K562 (cell line): ENCODE measurements around the gene ACBD5. TPM values are rescaled to one million over a fixed set of nuclear protein-coding genes. Genes with fewer than 3 reads are reported as not detected.
A peak's percentile ranks its signal among the peaks of the same experiment; 100 is the strongest.

Experiments used
- ATF4 ChIP-seq: fragments of 450-650 bp; formaldehyde crosslinking; IDR thresholded peaks from 2 replicates; pipeline ENCODE4 v1.4.0; 2022; ENCODE audit warnings: mild to moderate bottlenecking, moderate library complexity
- CBX1 ChIP-seq: sonication (generic); IDR thresholded peaks from 2 replicates; pipeline ENCODE4 v1.6.1; 2016; ENCODE audit warnings: antibody characterized with exemption, low read depth, mild to moderate bottlenecking
- CHAMP1 ChIP-seq: fragments of 450-650 bp; IDR thresholded peaks from 2 replicates; pipeline ENCODE4 v1.6.1; 2016; ENCODE audit warnings: mild to moderate bottlenecking
- DLX4 ChIP-seq: fragments of 250-450 bp; sonication (Bioruptor Pico); IDR thresholded peaks from 2 replicates; pipeline ENCODE4 v1.6.1; 2021; ENCODE audit warnings: mild to moderate bottlenecking
- GATA2 ChIP-seq: sonication (generic); formaldehyde crosslinking; IDR thresholded peaks from 2 replicates; pipeline ENCODE4 v1.4.0; 2020; ENCODE audit warnings: mild to moderate bottlenecking, missing genetic modification reagents
- IRF9 ChIP-seq: fragments of 450-650 bp; IDR thresholded peaks from 2 replicates; pipeline ENCODE4 v1.6.1; 2016; ENCODE audit warnings: missing biosample characterization, missing genetic modification characterization
- MAFF ChIP-seq: IDR thresholded peaks from 2 replicates; pipeline ENCODE4 v1.6.1; 2012; ENCODE audit warnings: low read length, improper control_type of control experiment
- NR2C1 ChIP-seq, 2 experiments: fragments of 450-650 bp; IDR thresholded peaks; 2 replicates each; pipeline ENCODE4 v1.6.1; 2017; ENCODE audit warnings: mild to moderate bottlenecking in 2 of 2, antibody characterized with exemption in 1 of 2, inconsistent platforms in 1 of 2, missing compliant biosample characterization in 1 of 2, missing genetic modification characterization in 1 of 2
- NRF1 ChIP-seq, 2 experiments: fragments of 450-650 bp; IDR thresholded peaks in 1 of 2; conservative IDR thresholded peaks in 1 of 2; 2 replicates each; pipeline ENCODE4 v1.6.1; 2014; ENCODE audit warnings: mild to moderate bottlenecking in 2 of 2
- PCBP1 ChIP-seq: fragments of 200-400 bp; formaldehyde crosslinking; IDR thresholded peaks from 2 replicates; pipeline ENCODE4 v1.6.1; 2018; ENCODE audit warnings: mild to moderate bottlenecking, low read depth, low read length; ENCODE audit not compliant: poor library complexity, severe bottlenecking
- PRDM10 ChIP-seq: fragments of 450-650 bp; IDR thresholded peaks from 2 replicates; pipeline ENCODE4 v1.6.1; 2018; ENCODE audit not compliant: partially characterized antibody
- SNIP1 ChIP-seq: fragments of 450-650 bp; IDR thresholded peaks from 2 replicates; pipeline ENCODE4 v1.7.1; 2017; ENCODE audit warnings: low read depth, mild to moderate bottlenecking
- TOE1 ChIP-seq, 2 experiments: fragments of 450-650 bp in 1 of 2; sonication (generic) in 1 of 2; formaldehyde crosslinking in 1 of 2; IDR thresholded peaks; 2 replicates each; pipeline versions ENCODE4 v1.7.1 to v1.8.0; 2016 to 2022; ENCODE audit warnings: borderline replicate concordance in 2 of 2, mild to moderate bottlenecking in 2 of 2, antibody characterized with exemption in 1 of 2, inconsistent platforms in 1 of 2, low read depth in 1 of 2, missing genetic modification reagents in 1 of 2, moderate library complexity in 1 of 2
- ZC3H8 ChIP-seq: fragments of 450-650 bp; IDR thresholded peaks from 2 replicates; pipeline ENCODE4 v1.6.1; 2017
- ZNF197 ChIP-seq: fragments of 200-800 bp; sonication (Bioruptor generic); IDR thresholded peaks from 2 replicates; pipeline ENCODE4 v1.6.1; 2016; ENCODE audit warnings: low read depth, missing genetic modification characterization, missing compliant biosample characterization
- ZNF316 ChIP-seq: fragments of 450-650 bp; IDR thresholded peaks from 2 replicates; pipeline ENCODE4 v1.6.1; 2016
- ZNF324 ChIP-seq: fragments of 250-450 bp; sonication (Bioruptor Pico); IDR thresholded peaks from 2 replicates; pipeline ENCODE4 v1.4.0; 2020; ENCODE audit warnings: mild to moderate bottlenecking
- ZNF408 ChIP-seq: fragments of 250-450 bp; sonication (Bioruptor Pico); IDR thresholded peaks from 2 replicates; pipeline ENCODE4 v1.4.0; 2020; ENCODE audit warnings: low read depth, mild to moderate bottlenecking, moderate library complexity
- polyA plus RNA-seq, 8 experiments: library from polyadenylated mRNA; depleted of rRNA in 4 of 8; stranded (reverse) in 5 of 8; unstranded in 3 of 8; fragments of >200 nt; fragmentation: Nextera tagmentation in 2 of 8; fragmentation: Illumina TruSeq in 1 of 8; extraction: Ambion mirVana in 2 of 8; extraction: Trizol in 1 of 8; gene quantifications; 2 replicates each; pipeline versions ENCODE4 v1.2.1 to v1.2.3, GENCODE V29; 2011 to 2014; ENCODE audit warnings: inconsistent platforms in 1 of 8, missing spikeins in 1 of 8
- total RNA-seq, 7 experiments: library from RNA; depleted of rRNA in 6 of 7; stranded (reverse); fragments of >200 nt in 6 of 7; fragmentation: Illumina TruSeq in 2 of 7; extraction: Trizol in 2 of 7; gene quantifications; 2 replicates each; pipeline versions ENCODE4 v1.2.1 to v1.2.3, GENCODE V29; 2011 to 2021; ENCODE audit warnings: low replicate concordance in 1 of 7

Gene ACBD5
- total and polyA plus RNA-seq, 9 of the 15 experiments (the other 6 are each of a cell fraction or from before 2014, with no cell fraction given) = 1.5 to 10.3 (median 7.8) TPM

GRCh38 chr10:27155066-27155754 lies 85.4 kb downstream of the ACBD5 start, which contains the start of gene MASTL (continued):
- 0 out of 2 replicates have a peak, but pooled peaks have one; percentile 51 for TF ChIP-seq CBX1
- TF ChIP-seq ZC3H8 = no peak
- no peak for TF ChIP-seq IRF9 (tag)
- no peak for TF ChIP-seq ZNF324
- no peak for TF ChIP-seq SNIP1
- no peak for TF ChIP-seq PRDM10
- TF ChIP-seq MAFF = no peak
- no peak for TF ChIP-seq ZNF197 (CRISPR knock-in tag)
- no peak for TF ChIP-seq NR2C1 (IDR thresholded peaks at IDR 0.05)
- no peak for TF ChIP-seq NR2C1 (tag; IDR thresholded peaks at IDR 0.05)
- TF ChIP-seq ZNF408 (CRISPR knock-in tag) = no peak
- no peak for TF ChIP-seq ZNF316
- no peak for TF ChIP-seq DLX4 (CRISPR knock-in tag)
- no peak for TF ChIP-seq ATF4
- no peak for TF ChIP-seq CHAMP1
- no peak; the same call in 1 of the 2 replicates for TF ChIP-seq TOE1 (IDR thresholded peaks at IDR 0.05; ENCODE audit: borderline replicate concordance)
- no peak for TF ChIP-seq TOE1 (CRISPR knock-in tag; IDR thresholded peaks at IDR 0.05; ENCODE audit: borderline replicate concordance, low read depth)
- no peak for TF ChIP-seq GATA2 (CRISPR knock-in tag)
- TF ChIP-seq NRF1 (conservative IDR thresholded peaks at IDR 0.05 in 1 of 2, IDR thresholded peaks at IDR 0.05 in 1 of 2) = peak; percentile 88 to 91
- TF ChIP-seq PCBP1 = peak; percentile 62
